MCF 10A (cell line): Measurements from ENCODE around the gene FAM110D. TPM values are rescaled to one million over a fixed set of nuclear protein-coding genes. Genes with fewer than 3 reads are reported as not detected.

Source experiments
- BruUV-seq: library from RNA; stranded (reverse); fragments of 400-500 nt; replicated peaks from 2 replicates; lab custom pipeline; 2021; lab: Mats Ljungman, UMichigan
- CTCF ChIA-PET: fragments of 300-600 bp; sonication (Branson Sonifier 250); formaldehyde crosslinking; extraction: SDS; loops from one replicate; lab custom pipeline; 2021; ENCODE audit warnings: antibody characterized with exemption, inconsistent platforms; lab: Yijun Ruan, JAX
- POLR2A ChIA-PET: fragments of 300-600, 350-650 bp; sonication (Branson Sonifier 250); formaldehyde crosslinking; extraction: SDS; loops from one replicate; lab custom pipeline; 2020; ENCODE audit warnings: antibody characterized with exemption, inconsistent platforms; lab: Yijun Ruan, JAX
- DNase-seq: peaks from one replicate; pipeline ENCODE4 v3.0.0-alpha.2; 2018; ENCODE audit not compliant: unreplicated experiment
- H3K27ac Mint-ChIP-seq: one replicate; pipeline ENCODE4 v1.8.0; 2022; ENCODE audit warnings: mild to moderate bottlenecking, low read depth, mixed read lengths; ENCODE audit not compliant: unreplicated experiment
- H3K27me3 Mint-ChIP-seq: one replicate; pipeline ENCODE4 v1.8.0; 2022; ENCODE audit warnings: mixed read lengths; ENCODE audit not compliant: insufficient read depth, unreplicated experiment
- H3K36me3 Mint-ChIP-seq: one replicate; pipeline ENCODE4 v1.8.0; 2022; ENCODE audit warnings: mild to moderate bottlenecking, moderate library complexity, mixed read lengths; ENCODE audit not compliant: insufficient read depth, unreplicated experiment
- H3K4me1 Mint-ChIP-seq: one replicate; pipeline ENCODE4 v1.8.0; 2022; ENCODE audit warnings: mixed read lengths; ENCODE audit not compliant: insufficient read depth, unreplicated experiment
- H3K4me3 Mint-ChIP-seq: one replicate; pipeline ENCODE4 v1.8.0; 2022; ENCODE audit warnings: mild to moderate bottlenecking, moderate library complexity, mixed read lengths; ENCODE audit not compliant: unreplicated experiment
- H3K9me3 Mint-ChIP-seq: one replicate; pipeline ENCODE4 v1.8.0; 2022; ENCODE audit warnings: mixed read lengths; ENCODE audit not compliant: unreplicated experiment
- CTCF ChIP-seq: fragments of 200-600 bp; IDR thresholded peaks from one replicate; pipeline ENCODE4 v1.8.0; 2022; ENCODE audit warnings: antibody characterized with exemption, mild to moderate bottlenecking; ENCODE audit not compliant: unreplicated experiment
- intact Hi-C: fragments of 100-400 bp; cut with micrococcal nuclease; formaldehyde crosslinking; loops from 2 replicates; pipeline ENCODE4 v1.14.1; 2022
- total RNA-seq: library from RNA; stranded (reverse); gene quantifications from 2 replicates; pipeline ENCODE4 v1.2.3, GENCODE V29; 2022

The FAM110D gene
- total RNA-seq, 1 experiment from 2014 or later: not detected

- peaks cover 39% of the 10 kb centered on the region for H3K36me3 Mint-ChIP-seq
- POLR2A ChIA-PET: interaction anchor here (9.0 kb wide), 1 partner anchor 8 kb away, joined by 190 read pairs; the partner anchor contains the start of gene PDIK1L
- no TSS peak for BruUV-seq
- no peak overlapping the region for H3K4me3 Mint-ChIP-seq
- no peak for TF ChIP-seq CTCF
- H3K27ac Mint-ChIP-seq: no peak overlapping the region
- no peaks in the 10 kb centered on the region for H3K9me3 Mint-ChIP-seq
- no peaks in the 10 kb centered on the region for H3K27me3 Mint-ChIP-seq
- peaks cover 7% of the 10 kb centered on the region for H3K4me1 Mint-ChIP-seq
- CTCF ChIA-PET: interaction anchor here (0.6 to 5.3 kb wide), 4 partner anchors 24 to 297 kb away, joined by 3 to 39 read pairs (median 3); no protein-coding TSS in a partner anchor
- no peak for DNase-seq
- intact Hi-C loops: no loop called here
Measured at GRCh38 chr1:26119892-26120608, 38.8 kb upstream of the FAM110D start.

- H3K36me3 Mint-ChIP-seq: peaks cover 21% of the 10 kb centered on the region
- intact Hi-C loops: no loop called here
- peaks cover 7% of the 10 kb centered on the region for H3K4me1 Mint-ChIP-seq
- ChIA-PET POLR2A (interaction anchor here (0.9 to 9.0 kb wide), 5 partner anchors 10 to 112 kb away, joined by 3 to 190 read pairs (median 11); partner anchors contain the start of genes CEP85, PDIK1L and ZNF593), CTCF (interaction anchor here (0.6 to 5.3 kb wide), 9 partner anchors 9 to 274 kb away, joined by 3 to 39 read pairs (median 4); no protein-coding TSS in a partner anchor)
- H3K9me3 Mint-ChIP-seq: no peaks in the 10 kb centered on the region
- TF ChIP-seq CTCF: no peak
- no peak overlapping the region for H3K4me3 Mint-ChIP-seq
- no peak for DNase-seq
- H3K27me3 Mint-ChIP-seq: no peaks in the 10 kb centered on the region
- no TSS peak for BruUV-seq
- H3K27ac Mint-ChIP-seq: no peak overlapping the region
Measured at GRCh38 chr1:26121854-26122773, 36.8 kb upstream of the FAM110D start.

- no TSS peak for BruUV-seq
- Mint-ChIP-seq H3K9me3 (no peaks in the 10 kb centered on the region), H3K36me3 (peaks cover 10% of the 10 kb centered on the region), H3K4me1 (peaks cover 16% of the 10 kb centered on the region), H3K27me3 (no peaks in the 10 kb centered on the region), H3K4me3 (peak overlapping the region; percentile 60), H3K27ac (peak overlapping the region; percentile 77)
- DNase-seq: peak; percentile 72
- intact Hi-C loops: no loop called here
- ChIA-PET POLR2A (interaction anchor here (0.5 to 9.0 kb wide), 15 partner anchors 9 to 348 kb away, joined by 3 to 190 read pairs (median 3); partner anchors contain the start of genes CEP85, CNKSR1, PDIK1L and ZNF593), CTCF (interaction anchor here (0.6 to 5.3 kb wide), 10 partner anchors 9 to 268 kb away, joined by 3 to 39 read pairs (median 4); no protein-coding TSS in a partner anchor)
- no peak for TF ChIP-seq CTCF
Measured at GRCh38 chr1:26122988-26123973, 35.6 kb upstream of the FAM110D start.
